HepG2 (cell line): ENCODE data around the gene EIF3B. TPM values are rescaled to one million over a fixed set of nuclear protein-coding genes. Genes with fewer than 3 reads are reported as not detected.

Experiments
- DR1 ChIP-seq: sonication (generic); formaldehyde crosslinking; IDR thresholded peaks from 2 replicates; pipeline ENCODE4 v1.8.0; 2021; ENCODE audit warnings: mild to moderate bottlenecking, missing genetic modification reagents, inconsistent platforms
- EHMT2 ChIP-seq: fragments of 200-600 bp; sonication (generic); IDR thresholded peaks from 2 replicates; pipeline ENCODE4 v1.7.0; 2017; ENCODE audit warnings: antibody characterized with exemption, low read depth, low read length, borderline replicate concordance
- FLYWCH1 ChIP-seq: sonication (generic); formaldehyde crosslinking; IDR thresholded peaks from 2 replicates; pipeline ENCODE4 v1.8.1; 2023; ENCODE audit warnings: mild to moderate bottlenecking, missing genetic modification reagents
- GLMP ChIP-seq: sonication (generic); formaldehyde crosslinking; IDR thresholded peaks from 2 replicates; pipeline ENCODE4 v1.9.0; 2021; ENCODE audit warnings: missing genetic modification reagents, mild to moderate bottlenecking, borderline replicate concordance
- ISX ChIP-seq: sonication (generic); formaldehyde crosslinking; conservative IDR thresholded peaks from 2 replicates; pipeline ENCODE4 v1.5.0; 2020; ENCODE audit warnings: missing genetic modification reagents
- MED13 ChIP-seq: sonication (generic); formaldehyde crosslinking; IDR thresholded peaks from 2 replicates; pipeline ENCODE4 v1.5.0; 2020; ENCODE audit warnings: missing genetic modification reagents
- NR2F6 ChIP-seq, 2 experiments: IDR thresholded peaks; 2 replicates each; pipeline ENCODE4 v1.6.1; 2016; ENCODE audit warnings: antibody characterized with exemption in 1 of 2, mild to moderate bottlenecking in 1 of 2
- PCBP2 ChIP-seq: fragments of 200-400 bp; formaldehyde crosslinking; optimal IDR thresholded peaks from 2 replicates; pipeline ENCODE3; 2018; ENCODE audit warnings: low read length, low read depth; ENCODE audit not compliant: poor library complexity, severe bottlenecking
- SALL1 ChIP-seq: sonication (generic); formaldehyde crosslinking; IDR thresholded peaks from 2 replicates; pipeline ENCODE4 v1.8.0; 2022; ENCODE audit warnings: mild to moderate bottlenecking, missing genetic modification reagents
- SOX6 ChIP-seq, 2 experiments: fragments of 450-650 bp in 1 of 2; sonication (generic) in 1 of 2; formaldehyde crosslinking in 1 of 2; IDR thresholded peaks; 2 replicates each; pipeline versions ENCODE4 v1.4.0 to v1.6.1; 2017 to 2020; ENCODE audit warnings: antibody characterized with exemption in 1 of 2, mild to moderate bottlenecking in 1 of 2, missing genetic modification reagents in 1 of 2
- SSRP1 ChIP-seq: IDR thresholded peaks from 2 replicates; pipeline ENCODE4 v1.6.1; 2016; ENCODE audit warnings: control low read depth
- TCF12 ChIP-seq, 2 experiments: fragments of 450-650 bp in 1 of 2; sonication (generic) in 1 of 2; formaldehyde crosslinking in 1 of 2; IDR thresholded peaks; 2 replicates each; pipeline versions ENCODE4 v1.6.1 to v1.8.0; 2017 to 2022; ENCODE audit warnings: antibody characterized with exemption in 1 of 2, mild to moderate bottlenecking in 1 of 2, missing genetic modification reagents in 1 of 2, moderate library complexity in 1 of 2
- THAP9 ChIP-seq: sonication (generic); formaldehyde crosslinking; IDR thresholded peaks from 2 replicates; pipeline ENCODE4; 2020; ENCODE audit warnings: missing genetic modification reagents, mild to moderate bottlenecking, borderline replicate concordance
- TOPORS ChIP-seq: sonication (generic); formaldehyde crosslinking; IDR thresholded peaks from 2 replicates; pipeline ENCODE4 v1.8.0; 2023; ENCODE audit warnings: mild to moderate bottlenecking, missing genetic modification reagents
- U2AF2 ChIP-seq: fragments of 200-400 bp; formaldehyde crosslinking; IDR thresholded peaks from 2 replicates; pipeline ENCODE4 v1.6.1; 2017; ENCODE audit warnings: low read depth, mild to moderate bottlenecking, low read length
- XRCC5 ChIP-seq: fragments of 200-400 bp; formaldehyde crosslinking; optimal IDR thresholded peaks from 2 replicates; pipeline ENCODE3; 2017; ENCODE audit warnings: mild to moderate bottlenecking, low read length
- YEATS2 ChIP-seq: sonication (generic); formaldehyde crosslinking; IDR thresholded peaks from 2 replicates; pipeline ENCODE4 v1.4.0; 2020; ENCODE audit warnings: missing genetic modification reagents, borderline replicate concordance
- ZBTB42 ChIP-seq: sonication (generic); formaldehyde crosslinking; IDR thresholded peaks from 2 replicates; pipeline ENCODE4 v1.5.0; 2020; ENCODE audit warnings: mild to moderate bottlenecking, missing genetic modification reagents
- ZNF205 ChIP-seq: IDR thresholded peaks from 2 replicates; pipeline ENCODE4 v1.6.1; 2018; ENCODE audit warnings: missing biosample characterization, missing genetic modification reagents
- ZNF264 ChIP-seq: sonication (generic); formaldehyde crosslinking; IDR thresholded peaks from 2 replicates; pipeline ENCODE4 v1.4.0; 2020; ENCODE audit warnings: missing genetic modification reagents
- ZNF382 ChIP-seq: sonication (generic); formaldehyde crosslinking; IDR thresholded peaks from 2 replicates; pipeline ENCODE4 v1.5.0; 2020; ENCODE audit warnings: missing genetic modification reagents, mild to moderate bottlenecking, borderline replicate concordance
- ZNF704 ChIP-seq: sonication (generic); formaldehyde crosslinking; IDR thresholded peaks from 2 replicates; pipeline ENCODE4 v1.8.1; 2023; ENCODE audit warnings: mild to moderate bottlenecking, inconsistent platforms, moderate library complexity, missing genetic modification reagents, borderline replicate concordance
- ZNF75D ChIP-seq: sonication (generic); formaldehyde crosslinking; IDR thresholded peaks from 2 replicates; pipeline ENCODE4 v1.8.1; 2023; ENCODE audit warnings: missing genetic modification reagents, mild to moderate bottlenecking, borderline replicate concordance
- ZNF776 ChIP-seq: sonication (generic); formaldehyde crosslinking; IDR thresholded peaks from 2 replicates; pipeline ENCODE4 v1.4.0; 2020; ENCODE audit warnings: mild to moderate bottlenecking, missing genetic modification reagents
- polyA plus RNA-seq, 8 experiments: library from polyadenylated mRNA; depleted of rRNA in 3 of 8; stranded (reverse) in 7 of 8; unstranded in 1 of 8; fragments of >200 nt; fragmentation: Illumina TruSeq in 4 of 8; extraction: Trizol in 4 of 8; gene quantifications; 2 replicates each; pipeline versions ENCODE4 v1.2.1 to v1.2.3, GENCODE V29; 2011 to 2016; ENCODE audit warnings: low read depth in 4 of 8, missing spikeins in 1 of 8, mixed read lengths in 1 of 8; ENCODE audit not compliant: insufficient read depth in 1 of 8
- total RNA-seq, 5 experiments: library from RNA; depleted of rRNA; stranded (reverse); fragments of >200 nt; fragmentation: Illumina TruSeq; extraction: Trizol; gene quantifications; 2 replicates each; pipeline ENCODE4 v1.2.3, GENCODE V29; 2016; ENCODE audit warnings: low read depth in 1 of 5

Gene EIF3B
- total and polyA plus RNA-seq, 2 of the 13 experiments (the other 11 are each of a cell fraction or from before 2014, with no cell fraction given), result 92.2 to 241 TPM

- TF ChIP-seq TOPORS (peak; percentile 61), ZNF704 (CRISPR knock-in tag) (no peak), EHMT2 (no peak), ZBTB42 (CRISPR knock-in tag) (no peak), TCF12 (IDR thresholded peaks at IDR 0.05) (no peak), TCF12 (CRISPR knock-in tag; IDR thresholded peaks at IDR 0.05) (0 out of 2 replicates have a peak, but pooled peaks have one; percentile 6), YEATS2 (CRISPR knock-in tag) (peak; percentile 54), GLMP (no peak), ZNF205 (CRISPR knock-in tag) (no peak), ZNF776 (no peak), NR2F6 (IDR thresholded peaks at IDR 0.05) (no peak), NR2F6 (CRISPR knock-in tag; IDR thresholded peaks at IDR 0.05) (no peak), ZNF382 (CRISPR knock-in tag) (no peak), XRCC5 (peak; percentile 51), FLYWCH1 (no peak), U2AF2 (no peak), SALL1 (CRISPR knock-in tag) (peak; percentile 77), ISX (CRISPR knock-in tag) (no peak), MED13 (no peak), DR1 (CRISPR knock-in tag) (peak; percentile 27; the same call in 1 of the 2 replicates), ZNF264 (CRISPR knock-in tag) (no peak), SOX6 (IDR thresholded peaks at IDR 0.05) (no peak), SOX6 (CRISPR knock-in tag; IDR thresholded peaks at IDR 0.05) (no peak), PCBP2 (no peak), SSRP1 (CRISPR knock-in tag) (no peak), THAP9 (CRISPR knock-in tag) (no peak; the same call in 1 of the 2 replicates), ZNF75D (CRISPR knock-in tag) (no peak)
Observed at GRCh38 chr7:2354186-2354938, at the start of gene EIF3B (continued).
